ENCODE data around the gene COQ9. TPM values are rescaled to one million over a fixed set of nuclear protein-coding genes. Genes with fewer than 3 reads are reported as not detected.

The COQ9 gene
- total RNA-seq, 1 donor from 2014 or later = 48.3 TPM

DNA sequence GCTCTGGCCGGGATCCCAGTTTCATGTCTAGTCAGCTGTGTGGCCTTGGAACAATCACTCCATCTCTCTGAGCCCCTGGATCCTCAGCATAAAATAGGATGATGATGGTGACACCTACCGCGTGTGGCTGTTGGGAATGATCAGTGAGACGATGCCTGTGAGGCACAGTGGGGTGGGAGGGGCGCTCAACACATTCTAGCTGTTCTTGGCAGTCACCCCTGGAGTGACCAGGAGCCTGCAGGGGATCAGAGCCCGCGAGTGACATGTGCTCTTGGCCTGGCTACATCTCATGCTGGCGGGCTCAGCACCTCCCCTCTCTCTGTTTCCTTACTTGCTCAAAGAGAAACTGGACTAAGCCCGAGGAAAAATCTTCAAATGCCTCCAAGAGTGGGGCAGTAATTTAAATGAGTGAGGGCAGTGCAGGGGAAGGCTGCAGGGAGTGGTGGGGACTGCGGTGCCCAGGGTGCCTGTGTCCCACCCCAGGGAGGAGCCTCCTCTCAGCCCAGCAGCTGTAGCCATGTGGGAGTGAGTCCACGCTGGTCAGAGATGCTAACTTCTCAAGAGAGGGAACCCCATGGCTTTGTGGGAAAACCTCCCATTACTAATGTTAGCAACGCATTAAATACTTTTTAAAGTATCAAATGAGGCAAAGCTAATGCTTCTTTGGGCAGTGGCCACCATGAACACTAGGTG is 62.1 kb downstream of the COQ9 start:
- DNase-seq (ENCODE audit: low spot score in 2 of 2, unreplicated experiment in 2 of 2) = no peak
- Mint-ChIP-seq H3K4me1 (peaks cover 68% of the 10 kb centered on the region), H3K36me3 (peaks cover 2% of the 10 kb centered on the region), H3K27me3 (ENCODE audit: low read depth) (no peaks in the 10 kb centered on the region), H3K9me3 (no peaks in the 10 kb centered on the region), H3K4me3 (no peak overlapping the region), H3K27ac (peak overlapping the region; percentile 93)
- TF ChIP-seq, protein P1, sequence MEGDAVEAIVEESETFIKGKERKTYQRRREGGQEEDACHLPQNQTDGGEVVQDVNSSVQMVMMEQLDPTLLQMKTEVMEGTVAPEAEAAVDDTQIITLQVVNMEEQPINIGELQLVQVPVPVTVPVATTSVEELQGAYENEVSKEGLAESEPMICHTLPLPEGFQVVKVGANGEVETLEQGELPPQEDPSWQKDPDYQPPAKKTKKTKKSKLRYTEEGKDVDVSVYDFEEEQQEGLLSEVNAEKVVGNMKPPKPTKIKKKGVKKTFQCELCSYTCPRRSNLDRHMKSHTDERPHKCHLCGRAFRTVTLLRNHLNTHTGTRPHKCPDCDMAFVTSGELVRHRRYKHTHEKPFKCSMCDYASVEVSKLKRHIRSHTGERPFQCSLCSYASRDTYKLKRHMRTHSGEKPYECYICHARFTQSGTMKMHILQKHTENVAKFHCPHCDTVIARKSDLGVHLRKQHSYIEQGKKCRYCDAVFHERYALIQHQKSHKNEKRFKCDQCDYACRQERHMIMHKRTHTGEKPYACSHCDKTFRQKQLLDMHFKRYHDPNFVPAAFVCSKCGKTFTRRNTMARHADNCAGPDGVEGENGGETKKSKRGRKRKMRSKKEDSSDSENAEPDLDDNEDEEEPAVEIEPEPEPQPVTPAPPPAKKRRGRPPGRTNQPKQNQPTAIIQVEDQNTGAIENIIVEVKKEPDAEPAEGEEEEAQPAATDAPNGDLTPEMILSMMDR (IDR thresholded peaks at IDR 0.05; ENCODE audit: unreplicated experiment) = no peak

DNA sequence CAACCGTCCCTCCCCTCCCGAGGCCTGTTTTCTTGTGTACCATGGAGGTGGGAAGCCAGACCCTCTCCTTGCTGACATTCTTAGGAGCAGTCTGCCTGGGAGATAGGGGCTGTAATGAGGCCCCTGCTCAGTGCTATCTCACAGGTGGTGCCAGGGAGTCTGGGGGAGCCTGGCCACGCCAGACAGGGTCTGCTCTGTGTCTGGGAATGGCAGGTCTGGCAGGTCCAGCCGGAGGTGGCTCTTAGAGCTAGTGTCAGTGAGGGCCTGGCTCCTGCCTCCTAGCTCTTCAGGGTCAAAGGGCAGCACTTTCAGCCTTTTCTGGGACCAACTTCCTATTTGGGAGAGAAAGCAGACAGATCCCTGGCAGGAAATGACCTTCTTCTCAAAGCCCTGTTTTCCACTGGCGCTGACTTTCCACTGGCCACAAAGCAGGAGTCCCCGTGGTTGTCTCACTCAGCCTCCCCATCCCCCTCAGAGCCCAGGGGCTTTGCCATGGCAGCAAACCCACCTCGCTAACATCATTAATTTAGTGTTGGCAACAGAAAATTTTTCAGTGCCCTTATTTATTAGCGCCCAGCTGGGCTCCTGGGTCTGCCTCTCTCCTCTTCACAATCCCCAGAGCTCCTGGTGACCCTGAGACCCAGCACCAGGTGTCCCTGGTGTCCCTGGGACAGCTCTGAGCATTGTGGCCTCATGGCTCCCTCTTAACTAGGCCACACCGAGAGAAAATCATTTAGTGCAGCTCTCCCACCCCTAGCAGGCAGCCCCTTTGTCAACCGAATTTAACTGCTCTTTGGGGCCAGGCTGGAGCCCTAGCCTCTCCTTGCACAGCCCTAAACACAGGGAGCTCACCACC is 63.0 kb downstream of the COQ9 start:
- H3K4me1 Mint-ChIP-seq = peaks cover 69% of the 10 kb centered on the region
- peak overlapping the region; percentile 93 for H3K27ac Mint-ChIP-seq
- no peaks in the 10 kb centered on the region for H3K27me3 Mint-ChIP-seq (ENCODE audit: low read depth)
- H3K4me3 Mint-ChIP-seq = no peak overlapping the region
- no peaks in the 10 kb centered on the region for H3K9me3 Mint-ChIP-seq
- TF ChIP-seq, protein P1 (IDR thresholded peaks at IDR 0.05; ENCODE audit: unreplicated experiment) = no peak
- no peak for DNase-seq (ENCODE audit: low spot score in 2 of 2, unreplicated experiment in 2 of 2)
- H3K36me3 Mint-ChIP-seq = peaks cover 4% of the 10 kb centered on the region

Other genes with a start within 250 kb of the COQ9 start
- gene ARL2BP, start 202.2 kb upstream of the COQ9 start, total RNA-seq = 34.4 to 38.2 TPM (median 35.9 TPM) in 3 replicates
- 1.1 to 1.8 TPM (median 1.2 TPM) in 3 replicates for gene PLLP, start 162.8 kb upstream of the COQ9 start, total RNA-seq
- not detected in 3 replicates for gene CCL22, start 88.7 kb upstream of the COQ9 start, total RNA-seq
- 2.3 to 3.1 TPM (median 2.5 TPM) in 3 replicates for gene CX3CL1, start 75.0 kb upstream of the COQ9 start, total RNA-seq
- gene CCL17, start 42.7 kb upstream of the COQ9 start, total RNA-seq = not detected in 3 replicates
- 57.5 to 62.9 TPM (median 59.0 TPM) in 3 replicates for gene CIAPIN1, start 94 bp upstream of the COQ9 start, total RNA-seq
- 62.1 to 69.1 TPM (median 65.0 TPM) in 3 replicates for gene POLR2C, start 15.2 kb downstream of the COQ9 start, total RNA-seq
- gene DOK4, start 39.0 kb downstream of the COQ9 start, total RNA-seq = 79.0 to 83.6 TPM (median 83.6 TPM) in 3 replicates
- gene CCDC102A, start 89.1 kb downstream of the COQ9 start, total RNA-seq = 30.6 to 31.9 TPM (median 31.3 TPM) in 3 replicates
- gene ADGRG5, start 95.2 kb downstream of the COQ9 start, total RNA-seq = 1.1 to 1.3 TPM (median 1.3 TPM) in 3 replicates
- 65.8 to 67.1 TPM (median 66.9 TPM) in 3 replicates for gene ADGRG1, start 181.2 kb downstream of the COQ9 start, total RNA-seq
- 0.38 TPM in 1 of 3 replicates, not detected in the others for gene ADGRG3, start 220.8 kb downstream of the COQ9 start, total RNA-seq
- gene DRC7, start 247.3 kb downstream of the COQ9 start, total RNA-seq = 0.43 to 0.47 TPM in 2 of 3 replicates, not detected in the other

Measured in mesothelial cell of epicardium (in vitro differentiated cells).